T-helper 2 cell (primary cell): ENCODE results near the gene LARGE2.

Experiments
- DNase-seq, 5 experiments: peaks; one replicate each; pipeline versions ENCODE4 v3.0.0 to v3.0.0-alpha.2; 2012 to 2022
- total RNA-seq, 2 donors: gene quantifications; one replicate each; lab custom pipeline; 2026; lab: John Stamatoyannopoulos, UW

LARGE2 gene
- 4.8 to 5.9 reads per million in 2 donors for total RNA-seq

- DNase-seq, result peak in 1 of 5 experiments; percentile 35
Measured at GRCh38 chr11:45922425-45923082, at the start of gene LARGE2. Gene LARGE2 (plus strand): TSS chr11:45922656. CDS start chr11:45922883, 227 bp downstream.

GRCh38 chr11:45876401-45876800, 46.1 kb upstream of the LARGE2 start:
- no peak for DNase-seq

- no peak for DNase-seq
Measured at GRCh38 chr11:45877221-45877620, 45.2 kb upstream of the LARGE2 start.

GRCh38 chr11:45877845-45878244, 44.6 kb upstream of the LARGE2 start:
- no peak for DNase-seq

- no peak for DNase-seq
Measured at GRCh38 chr11:45879803-45880686, 42.4 kb upstream of the LARGE2 start.

GRCh38 chr11:45880772-45881570, 41.5 kb upstream of the LARGE2 start:
- DNase-seq, result no peak

GRCh38 chr11:45881708-45882368, 40.6 kb upstream of the LARGE2 start:
- no peak for DNase-seq

GRCh38 chr11:45884596-45885185, 37.8 kb upstream of the LARGE2 start:
- DNase-seq, result no peak

- peak; percentile 30 to 58 (median 33) for DNase-seq
Measured at GRCh38 chr11:45885274-45885920, 37.1 kb upstream of the LARGE2 start, which contains the start of gene MAPK8IP1. Gene MAPK8IP1 (plus strand): TSS chr11:45885651. CDS start chr11:45885821, 170 bp downstream.

GRCh38 chr11:45885921-45886721, 36.3 kb upstream of the LARGE2 start:
- DNase-seq, result no peak

- DNase-seq, result no peak
Measured at GRCh38 chr11:45886816-45887520, 35.5 kb upstream of the LARGE2 start.

- no peak for DNase-seq
Measured at GRCh38 chr11:45887587-45887986, 34.9 kb upstream of the LARGE2 start.

GRCh38 chr11:45889555-45889954, 32.9 kb upstream of the LARGE2 start:
- no peak for DNase-seq

- DNase-seq, result no peak
Measured at GRCh38 chr11:45889966-45890365, 32.5 kb upstream of the LARGE2 start.

- no peak for DNase-seq
Measured at GRCh38 chr11:45890886-45891550, 31.4 kb upstream of the LARGE2 start.

GRCh38 chr11:45892856-45893255, 29.6 kb upstream of the LARGE2 start:
- DNase-seq, result no peak

- DNase-seq, result no peak
Measured at GRCh38 chr11:45894555-45895247, 27.8 kb upstream of the LARGE2 start.

GRCh38 chr11:45895553-45896259, 26.8 kb upstream of the LARGE2 start:
- no peak for DNase-seq
